Tibial nerve (tissue), 4 donors: ENCODE results near the gene RASAL3.

Experiments used
- EP300 ChIP-seq, 2 donors: sonication (generic); formaldehyde crosslinking; IDR thresholded peaks; one replicate each; pipeline ENCODE4 v1.6.1; 2017; ENCODE audit warnings: antibody characterized with exemption in 2 of 2, mild to moderate bottlenecking in 1 of 2
- POLR2A ChIP-seq, 2 donors: fragments of 450-650 bp; IDR thresholded peaks; one replicate each; pipeline ENCODE4 v1.6.1; 2017; ENCODE audit warnings: antibody characterized with exemption in 2 of 2, mild to moderate bottlenecking in 2 of 2, moderate library complexity in 2 of 2
- TF ChIP-seq, protein P1 (sequence below), 5 experiments: fragments of 200-600 bp in 3 of 5; fragments of 450-650 bp in 2 of 5; sonication (generic) in 3 of 5; IDR thresholded peaks; one replicate each; pipeline ENCODE4 v1.5.1; 2016 to 2019; ENCODE audit warnings: antibody characterized with exemption in 5 of 5, mild to moderate bottlenecking in 3 of 5, moderate library complexity in 2 of 5

DNA sequence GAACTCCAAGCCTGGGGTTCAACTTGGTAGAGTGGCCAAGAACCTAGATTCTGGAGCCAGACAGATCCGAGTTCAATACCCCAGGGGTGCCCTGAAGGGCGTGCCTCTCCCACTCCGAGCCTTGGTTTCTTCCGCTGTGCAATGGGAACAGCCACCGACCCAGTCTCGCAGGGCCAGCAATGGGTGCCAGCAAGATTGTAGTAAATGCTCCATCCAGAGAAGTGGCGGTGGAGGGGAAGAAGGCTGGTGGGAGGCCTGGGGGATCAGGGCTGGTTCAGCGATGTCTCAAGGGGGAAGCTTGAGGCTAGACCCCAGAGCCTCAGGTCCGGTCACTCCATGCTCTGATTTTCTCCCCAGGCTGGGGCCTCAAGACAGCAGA lies 19.1 kb downstream of the RASAL3 start:
- TF ChIP-seq POLR2A (IDR thresholded peaks at IDR 0.05) = no peak
- TF ChIP-seq, protein P1, sequence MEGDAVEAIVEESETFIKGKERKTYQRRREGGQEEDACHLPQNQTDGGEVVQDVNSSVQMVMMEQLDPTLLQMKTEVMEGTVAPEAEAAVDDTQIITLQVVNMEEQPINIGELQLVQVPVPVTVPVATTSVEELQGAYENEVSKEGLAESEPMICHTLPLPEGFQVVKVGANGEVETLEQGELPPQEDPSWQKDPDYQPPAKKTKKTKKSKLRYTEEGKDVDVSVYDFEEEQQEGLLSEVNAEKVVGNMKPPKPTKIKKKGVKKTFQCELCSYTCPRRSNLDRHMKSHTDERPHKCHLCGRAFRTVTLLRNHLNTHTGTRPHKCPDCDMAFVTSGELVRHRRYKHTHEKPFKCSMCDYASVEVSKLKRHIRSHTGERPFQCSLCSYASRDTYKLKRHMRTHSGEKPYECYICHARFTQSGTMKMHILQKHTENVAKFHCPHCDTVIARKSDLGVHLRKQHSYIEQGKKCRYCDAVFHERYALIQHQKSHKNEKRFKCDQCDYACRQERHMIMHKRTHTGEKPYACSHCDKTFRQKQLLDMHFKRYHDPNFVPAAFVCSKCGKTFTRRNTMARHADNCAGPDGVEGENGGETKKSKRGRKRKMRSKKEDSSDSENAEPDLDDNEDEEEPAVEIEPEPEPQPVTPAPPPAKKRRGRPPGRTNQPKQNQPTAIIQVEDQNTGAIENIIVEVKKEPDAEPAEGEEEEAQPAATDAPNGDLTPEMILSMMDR (IDR thresholded peaks at IDR 0.05) = no peak
- TF ChIP-seq EP300 (IDR thresholded peaks at IDR 0.05) = no peak
